HG02981 (cell line): ENCODE results near the gene OSTN.

Experiments
- ATAC-seq: cut with Tn5 transposase; IDR thresholded peaks from one replicate; pipeline ENCODE4 v1.9.1; 2021; ENCODE audit warnings: mild to moderate bottlenecking, moderate library complexity; ENCODE audit not compliant: unreplicated experiment

The OSTN gene

DNA sequence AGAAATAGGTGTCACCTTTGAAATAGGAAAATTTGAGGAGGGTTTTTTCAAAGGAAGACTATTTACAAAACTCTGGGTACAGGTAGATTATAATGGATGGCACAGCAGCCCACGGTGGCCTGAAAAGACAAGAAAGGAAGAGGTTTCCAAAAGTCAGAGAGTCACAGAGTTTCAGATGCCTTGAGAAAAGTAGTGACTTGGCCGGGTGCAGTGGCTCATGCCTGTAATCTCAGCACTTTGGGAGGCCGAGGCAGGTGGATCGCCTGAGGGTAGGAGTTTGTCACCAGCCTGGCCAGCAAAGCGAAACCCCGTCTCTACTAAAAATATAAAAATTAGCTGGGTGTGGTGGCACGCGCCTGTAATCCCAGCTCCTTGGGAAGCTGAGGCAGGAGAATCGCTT lies 35.2 kb downstream of the OSTN start:
- ATAC-seq: no peak

DNA sequence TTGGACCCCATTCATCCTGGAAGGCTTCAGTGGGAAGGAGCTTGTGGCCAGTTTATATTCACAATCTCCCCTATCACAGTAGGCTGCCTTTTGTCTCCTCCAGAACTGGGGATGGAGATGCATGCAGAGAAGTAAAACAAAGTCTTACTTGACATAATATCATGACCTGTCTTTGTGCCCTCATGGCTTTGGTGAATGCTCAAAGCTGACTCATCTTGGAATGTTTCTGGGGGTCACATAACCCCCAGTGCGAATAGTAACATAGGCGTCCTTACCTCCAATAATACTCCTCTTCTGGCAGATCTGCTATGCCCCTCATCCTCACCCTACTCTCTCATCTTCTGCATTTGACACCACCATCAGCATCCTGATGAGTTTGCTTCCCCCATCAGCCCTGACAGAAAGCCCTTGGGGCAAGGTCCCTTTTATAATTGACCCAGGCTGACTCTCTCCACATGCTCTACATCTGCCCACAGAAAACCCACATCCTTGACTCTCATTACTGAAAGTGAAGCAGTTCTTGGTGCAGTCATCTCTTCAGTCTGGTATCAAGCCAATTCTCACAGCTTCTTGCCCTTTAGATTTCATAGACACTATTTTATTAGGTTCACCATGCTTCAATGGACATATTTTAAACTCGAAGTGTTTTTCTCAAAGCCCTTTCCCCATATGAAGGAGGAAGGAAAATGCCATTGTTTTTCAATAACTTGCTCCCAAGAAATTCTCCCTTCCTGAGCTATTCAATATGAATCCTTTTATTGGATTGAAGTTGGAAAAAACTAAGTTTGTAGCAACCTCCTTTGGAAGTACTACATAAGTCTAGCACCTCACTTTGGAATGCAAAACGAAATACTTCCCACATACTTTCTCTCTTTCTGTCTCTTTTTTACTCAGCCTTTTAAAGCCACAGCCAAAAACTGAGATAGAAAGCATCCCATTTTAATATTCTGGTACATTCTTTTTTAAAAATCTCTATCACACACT lies 36.6 kb downstream of the OSTN start:
- peak; percentile 100 for ATAC-seq

GRCh38 chr3:191236646-191237045 lies 37.6 kb downstream of the OSTN start:
- no peak for ATAC-seq

DNA sequence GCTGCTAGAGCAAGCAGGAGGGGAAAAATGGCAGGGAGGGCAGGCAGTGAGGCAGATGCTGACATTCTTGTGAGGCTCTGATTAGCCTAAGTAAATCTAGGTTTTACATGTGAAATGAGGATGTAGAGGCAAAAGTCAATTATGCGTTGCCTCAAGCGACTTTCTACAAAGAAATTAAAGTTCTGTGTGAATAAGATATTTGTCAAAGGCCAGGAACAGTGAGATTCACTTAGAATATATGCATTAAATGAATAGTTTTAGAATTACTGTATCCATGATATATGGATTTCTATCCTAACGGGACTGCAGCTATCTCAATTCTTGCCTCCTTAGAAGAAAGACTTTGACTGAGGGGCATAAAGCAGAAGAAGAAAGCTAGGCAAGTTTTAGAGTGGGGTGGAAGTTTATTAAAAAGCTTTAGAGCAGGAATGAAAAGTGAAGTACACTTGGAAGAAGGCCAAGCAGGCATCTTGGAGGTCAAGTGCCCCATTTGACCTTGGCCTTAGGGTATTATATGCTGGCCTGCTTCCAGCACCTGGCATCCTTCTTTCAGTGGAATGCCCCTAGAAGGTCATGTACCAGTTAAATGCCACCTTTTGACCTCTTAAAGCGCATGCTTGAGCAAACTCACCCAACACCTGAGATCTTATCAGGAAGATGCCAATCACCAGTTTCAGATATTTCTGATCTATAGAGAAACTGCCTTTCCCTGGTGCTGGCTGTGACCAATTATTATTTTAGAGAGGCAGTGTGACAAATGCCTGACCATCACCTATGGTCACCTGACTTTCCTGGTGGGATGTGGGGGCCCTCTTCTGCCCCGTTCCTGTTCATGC lies 38.2 kb downstream of the OSTN start:
- ATAC-seq: no peak

GRCh38 chr3:191238321-191238817 lies 39.3 kb downstream of the OSTN start:
- no peak for ATAC-seq

- ATAC-seq: no peak
Measured at GRCh38 chr3:191239407-191240031, 40.5 kb downstream of the OSTN start.

- no peak for ATAC-seq
Measured at GRCh38 chr3:191240486-191240885, 41.4 kb downstream of the OSTN start.

DNA sequence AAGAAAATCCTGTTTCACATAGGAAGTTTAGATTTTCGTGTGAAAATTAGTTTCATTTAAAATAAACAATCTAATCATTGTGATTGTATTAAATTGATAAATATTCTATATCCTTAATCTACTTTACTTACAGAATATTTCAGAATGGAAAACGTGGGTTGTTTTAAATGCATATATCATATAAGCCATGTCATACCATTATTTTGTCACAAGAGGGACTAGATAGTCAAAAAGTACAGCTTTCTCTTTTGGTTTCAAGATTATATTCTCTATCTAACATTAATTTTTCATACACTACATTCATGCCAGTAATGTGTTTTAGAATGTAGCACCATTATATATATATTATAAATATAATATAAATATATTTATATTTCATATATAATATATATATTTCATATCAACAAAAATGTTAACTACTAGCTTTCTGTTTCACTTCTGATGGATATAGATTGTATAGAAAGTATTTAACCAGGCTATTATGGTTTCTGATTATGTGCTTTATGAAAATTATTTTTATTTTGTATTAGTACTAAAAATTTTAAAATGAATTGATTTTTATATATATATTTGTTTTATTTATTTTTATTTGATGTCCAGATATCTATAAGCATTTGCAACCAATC lies 45.3 kb downstream of the OSTN start:
- ATAC-seq: no peak

DNA sequence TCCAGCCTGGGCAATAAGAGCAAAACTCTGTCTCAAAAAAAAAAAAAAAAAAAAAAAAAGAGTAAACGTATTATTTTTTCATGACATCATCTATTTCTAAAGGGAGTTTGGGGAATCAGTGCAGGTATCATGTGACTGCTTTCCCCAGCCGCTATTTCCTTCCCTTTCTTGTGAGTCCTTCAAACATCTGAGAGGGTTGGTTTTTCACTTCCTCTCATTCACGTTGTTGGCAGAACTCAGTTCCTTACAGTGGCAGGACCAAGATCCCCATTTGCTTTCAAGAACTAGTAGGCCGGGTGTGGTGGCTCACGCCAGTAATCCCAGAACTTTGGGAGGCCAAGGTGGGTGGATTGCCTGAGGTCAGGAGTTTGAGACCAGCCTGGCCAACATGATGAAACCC lies 47.0 kb downstream of the OSTN start:
- ATAC-seq: peak; percentile 71

- ATAC-seq: no peak
Measured at GRCh38 chr3:191246630-191247029, 47.6 kb downstream of the OSTN start.

- peak; percentile 32 for ATAC-seq
Measured at GRCh38 chr3:191253089-191253799, 54.2 kb downstream of the OSTN start.

DNA sequence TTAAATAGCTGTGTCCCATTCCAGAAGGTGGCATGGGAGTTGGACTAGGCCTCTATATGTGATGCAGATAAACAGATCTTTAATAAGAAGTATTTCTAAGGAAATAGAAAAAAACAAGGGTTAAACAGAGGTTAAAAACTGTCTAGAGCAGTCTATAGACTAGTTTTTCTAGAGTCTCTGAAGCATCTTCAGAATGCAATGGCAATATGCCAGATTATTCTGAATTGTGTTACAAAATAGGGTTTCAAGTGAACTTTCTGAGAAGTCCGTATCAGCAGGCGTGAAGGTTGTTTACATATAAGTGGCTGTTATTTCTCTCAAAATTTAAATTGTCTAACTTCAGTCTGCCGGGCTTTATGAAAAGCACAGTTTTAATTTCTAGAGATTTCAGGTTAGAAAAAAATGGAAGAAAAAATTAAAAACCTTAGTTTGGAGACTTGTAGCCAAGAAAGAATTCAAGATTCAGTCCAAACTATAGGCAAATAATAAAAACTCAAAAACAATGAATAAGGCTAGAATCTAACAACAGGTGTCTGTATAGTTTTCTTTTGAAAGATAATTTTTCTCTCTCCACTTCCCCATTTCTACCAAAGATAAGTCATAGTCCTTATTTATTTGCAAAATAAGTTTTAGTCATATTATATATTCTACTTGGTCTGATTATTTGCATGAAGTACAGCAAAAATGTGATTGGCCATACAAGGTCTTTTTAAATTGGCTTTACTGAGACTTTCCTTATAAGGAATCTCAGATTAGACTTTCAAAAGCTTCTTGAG lies 55.2 kb downstream of the OSTN start:
- ATAC-seq: no peak

GRCh38 chr3:191255156-191255555 lies 56.1 kb downstream of the OSTN start:
- ATAC-seq: no peak

- no peak for ATAC-seq
Measured at GRCh38 chr3:191256405-191256804, 57.4 kb downstream of the OSTN start.

GRCh38 chr3:191257286-191257685 lies 58.2 kb downstream of the OSTN start:
- ATAC-seq: no peak

DNA sequence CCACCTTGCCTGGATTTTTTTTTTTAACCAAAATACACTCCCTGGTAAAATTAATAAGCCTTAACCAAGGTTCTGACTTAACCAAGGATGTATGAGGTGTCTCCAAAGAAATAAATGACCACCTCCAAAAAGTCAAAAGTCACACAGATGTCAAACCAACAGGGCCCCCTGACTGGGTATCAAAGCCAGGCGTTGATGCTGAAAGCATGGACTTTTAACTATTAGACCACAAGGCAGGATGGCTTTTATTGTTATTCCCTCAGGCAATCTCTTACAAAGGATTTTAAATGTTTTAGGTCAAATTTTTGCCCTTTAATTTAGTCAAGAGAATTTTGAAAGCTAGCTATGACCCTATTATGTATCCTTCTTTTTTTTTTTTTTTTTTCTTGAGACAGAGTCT lies 60.4 kb downstream of the OSTN start:
- no peak for ATAC-seq

DNA sequence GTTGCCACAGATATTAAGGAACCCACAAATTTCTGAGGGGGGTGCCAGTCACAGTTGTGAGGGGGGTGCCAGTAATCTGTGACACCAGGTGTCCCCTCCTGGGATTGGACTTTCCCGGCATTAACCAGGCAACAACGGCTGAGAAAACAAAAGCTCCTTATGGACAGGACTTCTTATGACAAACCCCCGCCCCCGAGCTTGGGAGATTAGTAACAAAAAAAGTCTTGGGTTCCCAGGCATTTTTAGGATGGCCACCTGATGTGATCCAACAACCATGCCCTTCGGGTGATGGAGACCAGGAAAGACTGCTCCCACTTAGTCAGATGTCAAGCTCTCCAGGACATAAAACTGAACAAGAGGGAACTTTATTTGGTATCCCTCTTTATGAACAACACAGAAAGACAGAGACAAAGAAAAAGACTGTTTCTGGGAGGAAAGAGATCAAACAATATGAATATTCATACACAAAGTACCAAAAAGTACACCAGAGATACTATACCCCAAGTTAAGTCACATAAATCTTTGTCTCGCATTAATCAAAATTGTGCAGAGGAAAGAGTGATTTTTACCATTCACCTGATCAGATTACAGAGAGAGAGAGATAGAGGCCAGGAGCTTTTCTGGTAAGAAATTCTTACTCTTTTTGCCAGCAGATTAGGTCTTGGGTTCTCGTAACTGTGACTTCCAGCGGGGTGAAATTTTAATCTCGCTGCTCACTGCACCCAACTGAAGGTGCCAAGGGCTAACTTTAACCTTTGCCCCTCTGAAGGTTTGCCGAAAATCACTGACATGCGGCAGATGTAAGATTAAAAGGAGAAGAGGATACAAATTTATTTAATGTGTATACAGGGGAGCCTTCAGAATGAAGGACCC lies 61.6 kb downstream of the OSTN start:
- ATAC-seq: no peak

DNA sequence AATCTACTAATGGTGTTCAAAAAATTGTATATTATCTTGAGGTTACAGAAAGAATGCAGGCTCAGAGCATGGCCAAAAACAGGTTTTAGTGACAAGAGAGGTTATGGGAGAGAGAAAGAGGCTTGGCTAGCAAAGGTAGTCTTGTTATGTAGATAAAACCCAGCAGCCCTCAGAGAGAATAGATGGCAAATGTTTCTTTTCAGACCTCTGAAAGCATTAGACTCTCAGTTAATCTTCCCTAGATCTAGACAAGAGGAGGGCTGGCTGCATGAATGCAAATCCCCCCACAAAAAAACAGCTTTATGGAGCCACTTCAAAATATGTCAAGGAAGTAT lies 62.2 kb downstream of the OSTN start:
- no peak for ATAC-seq
